ENCODE results near the gene TAF13.

The TAF13 gene

GRCh38 chr1:109075531-109076490 lies at the start of gene TAF13:
Gene TAF13, minus strand, starts transcription at chr1:109076003. Its CDS starts 56 bp downstream, at chr1:109075947.
- DNase-seq (ENCODE audit: low spot score) = peak; percentile 98

GRCh38 chr1:109120356-109120755 lies 44.6 kb upstream of the TAF13 start:
- no peak for DNase-seq (ENCODE audit: low spot score)

DNA sequence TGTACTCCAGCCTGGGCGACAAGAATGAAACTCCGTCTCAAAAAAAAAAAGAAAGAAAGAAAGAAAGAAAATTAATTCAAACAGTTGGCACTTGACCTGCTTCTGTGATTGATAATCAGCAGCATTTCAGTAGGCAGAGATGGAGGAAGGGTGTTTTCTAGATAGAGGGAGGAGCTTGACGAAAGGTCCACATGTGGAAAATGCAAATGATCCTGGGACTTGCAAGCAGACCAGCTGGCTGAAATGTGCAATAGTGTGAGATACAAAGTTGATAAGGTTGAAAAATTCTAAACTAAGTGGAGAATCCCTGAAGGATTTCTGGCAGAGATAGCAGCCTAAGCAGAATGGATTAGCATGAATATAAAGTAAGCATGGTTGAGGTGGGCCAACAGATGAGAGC lies 42.3 kb upstream of the TAF13 start:
- DNase-seq (ENCODE audit: low spot score) = no peak

- DNase-seq (ENCODE audit: low spot score) = no peak
These were observed 40.5 kb upstream of the TAF13 start for GRCh38 chr1:109116286-109116685.

DNA sequence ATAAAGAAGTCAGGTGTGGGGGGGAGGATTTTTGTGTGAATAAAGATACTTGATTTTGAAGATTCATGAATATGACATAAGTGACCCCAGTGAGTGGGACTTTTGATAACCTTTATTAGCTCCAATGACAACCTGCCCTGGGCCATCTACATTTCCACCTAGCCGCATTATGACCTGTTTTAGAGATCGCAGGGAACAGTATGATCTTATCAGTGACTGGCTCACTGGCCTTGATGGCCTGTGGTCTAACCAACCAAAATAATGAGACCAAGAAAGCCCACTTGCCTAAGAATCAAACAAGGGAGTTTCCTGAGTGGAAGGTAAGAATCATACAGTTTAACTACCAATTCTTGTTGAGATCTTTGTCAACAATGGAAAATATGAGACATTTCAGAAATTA lies 39.9 kb upstream of the TAF13 start:
- no peak for DNase-seq (ENCODE audit: low spot score)

- DNase-seq (ENCODE audit: low spot score) = no peak
These were observed 38.5 kb upstream of the TAF13 start for GRCh38 chr1:109114342-109114674.

- no peak for DNase-seq (ENCODE audit: low spot score)
These were observed 38.0 kb upstream of the TAF13 start, which contains the start of gene ELAPOR1 for GRCh38 chr1:109113590-109114341. Gene ELAPOR1, plus strand, starts transcription at chr1:109114115. Its CDS starts 69 bp downstream, at chr1:109114184.

DNA sequence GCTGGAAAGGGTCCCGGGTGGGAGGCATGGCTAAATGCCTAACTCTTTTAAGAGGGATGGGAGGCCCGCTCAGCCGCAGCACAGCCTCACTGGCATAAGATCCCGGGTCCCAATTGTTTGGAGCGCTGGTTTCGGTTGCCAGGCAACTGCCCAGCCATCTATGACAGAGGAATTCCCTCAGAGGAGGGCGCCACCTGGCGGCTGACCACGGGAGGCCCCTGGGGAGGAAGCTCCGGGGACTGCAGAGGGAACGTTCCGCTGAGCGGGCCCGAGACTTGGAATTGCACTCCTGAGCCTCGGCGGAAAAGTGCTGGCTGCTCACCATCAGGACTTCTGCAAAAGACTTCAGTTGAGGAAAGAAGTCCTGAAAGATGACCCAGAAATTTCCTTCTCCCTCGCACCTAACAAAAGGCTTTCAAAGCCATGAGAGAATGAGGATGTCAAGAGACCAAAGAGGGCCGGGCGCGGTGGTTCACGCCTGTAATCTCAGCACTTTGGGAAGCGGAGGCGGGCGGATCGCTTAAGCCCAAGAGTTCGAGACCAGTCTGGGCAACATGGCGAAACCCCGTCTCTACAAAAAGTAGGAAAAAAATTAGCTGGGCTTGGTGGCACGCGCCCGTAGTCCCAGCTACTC lies 37.0 kb upstream of the TAF13 start:
- peak; percentile 85 for DNase-seq (ENCODE audit: low spot score)

GRCh38 chr1:109112056-109112651 lies 36.4 kb upstream of the TAF13 start:
- DNase-seq (ENCODE audit: low spot score) = peak; percentile 41

GRCh38 chr1:109111386-109112055 lies 35.7 kb upstream of the TAF13 start:
- DNase-seq (ENCODE audit: low spot score) = no peak

DNA sequence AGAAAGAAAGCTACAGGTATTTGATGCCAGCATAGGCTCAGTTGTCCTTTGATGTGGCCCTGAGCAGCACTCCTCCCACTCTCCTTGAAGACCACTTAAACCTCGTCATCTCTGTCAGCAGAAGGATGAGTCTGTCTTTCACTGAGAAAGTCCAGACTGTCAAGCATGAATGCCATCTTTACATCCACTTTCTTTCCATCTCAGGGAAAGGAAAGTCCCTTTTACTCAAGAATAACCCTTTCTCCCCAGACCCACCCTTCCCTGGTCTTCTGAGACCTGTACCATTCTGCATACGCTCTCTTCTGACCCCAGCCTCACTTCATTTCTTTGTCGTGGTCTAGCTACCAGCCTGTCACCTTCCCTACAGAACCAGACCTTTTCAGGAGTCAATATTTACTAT lies 34.1 kb upstream of the TAF13 start:
- no peak for DNase-seq (ENCODE audit: low spot score)

- DNase-seq (ENCODE audit: low spot score) = no peak
These were observed 32.0 kb upstream of the TAF13 start for GRCh38 chr1:109107785-109108184.

GRCh38 chr1:109105881-109106280 lies 30.1 kb upstream of the TAF13 start:
- DNase-seq (ENCODE audit: low spot score) = no peak

DNA sequence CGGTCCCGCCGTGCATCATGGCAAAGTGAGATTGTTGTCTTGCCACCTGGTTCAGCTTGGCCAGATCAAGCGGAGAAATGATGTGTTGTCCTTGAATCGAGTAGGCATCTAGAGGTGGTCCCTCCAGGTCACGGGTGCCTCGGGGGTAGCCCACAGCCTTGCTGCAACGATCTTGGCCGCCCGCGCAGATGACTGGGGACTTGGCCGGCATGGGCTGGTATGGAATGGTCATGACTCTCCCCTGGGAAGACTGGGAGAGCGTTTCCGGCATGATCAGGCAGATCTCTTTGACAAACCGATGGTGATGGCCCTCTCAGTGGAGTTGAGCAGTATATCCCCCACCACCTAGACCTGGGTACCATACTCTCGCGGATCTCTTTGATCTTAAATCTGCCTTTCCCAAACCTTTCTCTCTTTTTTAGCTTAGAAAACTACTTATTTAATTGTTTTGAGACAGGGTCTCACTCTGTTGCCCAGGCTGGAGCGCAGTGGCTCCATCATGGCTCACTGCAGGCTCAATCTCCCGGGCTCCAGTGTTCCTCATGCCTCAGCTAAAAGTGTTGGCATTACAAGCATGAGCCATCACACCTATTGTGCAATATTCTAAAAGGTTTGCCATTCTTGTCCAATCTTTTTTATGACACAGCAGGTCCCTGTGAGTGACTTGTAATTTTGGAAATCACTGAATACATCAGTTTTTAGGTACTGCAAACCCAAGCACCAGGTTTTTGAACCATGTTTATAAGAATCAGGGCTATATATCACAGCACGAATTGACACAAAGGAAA lies 28.8 kb upstream of the TAF13 start:
- DNase-seq (ENCODE audit: low spot score) = no peak

DNA sequence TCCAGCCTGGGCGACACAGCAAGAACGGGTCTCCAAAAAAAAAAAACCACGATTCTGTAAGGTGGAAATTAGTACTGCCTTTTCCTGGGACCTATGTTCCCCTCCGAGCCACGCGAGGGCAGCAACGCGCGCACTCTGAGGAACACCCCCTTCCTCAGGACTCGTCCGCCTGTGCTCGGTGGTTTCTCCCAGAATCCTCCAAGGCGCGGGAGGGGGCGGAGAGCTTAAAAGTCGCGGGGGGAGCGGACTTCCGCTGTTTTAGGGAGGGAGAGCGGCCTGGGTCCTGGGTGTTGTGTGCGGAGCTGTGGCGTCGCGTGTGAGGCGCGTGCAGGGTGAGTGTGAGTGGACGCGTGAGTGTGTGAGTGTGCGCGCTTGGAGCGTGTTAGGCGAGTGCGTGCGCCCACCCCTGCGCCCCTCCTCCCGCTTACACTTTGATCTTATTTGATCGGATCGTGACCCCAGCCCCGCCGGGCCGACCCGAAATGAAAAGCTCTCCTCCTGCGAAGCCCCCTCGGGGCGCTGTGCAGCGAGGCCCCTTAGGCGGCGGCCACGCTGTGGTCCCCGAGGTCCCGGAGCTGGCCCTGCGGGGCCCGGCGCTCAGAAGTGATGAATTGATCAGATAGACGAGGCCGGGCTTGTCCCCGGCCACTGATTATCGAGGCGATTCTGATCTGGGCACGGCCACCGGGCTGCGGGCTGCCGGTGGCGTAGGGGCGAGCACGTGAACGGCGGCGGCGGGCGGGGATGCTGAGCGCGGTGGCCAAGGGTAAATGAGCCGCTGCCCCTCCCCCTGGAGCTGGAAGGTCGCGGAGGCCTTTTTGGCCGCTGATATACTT lies 24.4 kb upstream of the TAF13 start:
- peak; percentile 89 for DNase-seq (ENCODE audit: low spot score)

DNA sequence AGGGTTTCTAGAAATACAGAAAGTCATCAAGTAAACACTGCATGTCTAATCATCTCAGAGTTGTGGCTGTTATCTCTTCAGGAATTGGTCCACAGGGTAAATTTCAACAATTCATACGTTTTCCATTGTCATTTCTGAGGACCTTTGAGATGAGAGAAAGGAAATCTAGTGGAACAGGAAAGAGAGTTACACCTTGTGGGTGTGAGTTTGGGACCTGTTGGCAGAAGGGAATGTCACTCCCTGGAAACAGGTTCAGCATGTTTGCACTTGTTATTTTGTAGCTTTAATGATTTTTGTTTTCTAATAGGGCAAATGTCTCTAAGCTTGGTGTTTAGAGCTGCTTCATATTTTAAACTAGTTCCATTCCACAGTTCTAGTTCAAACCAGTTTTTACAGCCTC lies 20.3 kb upstream of the TAF13 start:
- no peak for DNase-seq (ENCODE audit: low spot score)

GRCh38 chr1:109095631-109096030 lies 19.8 kb upstream of the TAF13 start:
- no peak for DNase-seq (ENCODE audit: low spot score)

- no peak for DNase-seq (ENCODE audit: low spot score)
These were observed 19.1 kb upstream of the TAF13 start for GRCh38 chr1:109094871-109095270.

GRCh38 chr1:109094377-109094803 lies 18.6 kb upstream of the TAF13 start:
- no peak for DNase-seq (ENCODE audit: low spot score)

GRCh38 chr1:109091839-109092193 lies 16.0 kb upstream of the TAF13 start:
- peak; percentile 42 for DNase-seq (ENCODE audit: low spot score)
